SJCRH30 (cell line): Measurements from ENCODE around the gene CD4. TPM values are rescaled to one million over a fixed set of nuclear protein-coding genes. Genes with fewer than 3 reads are reported as not detected.

Experiments used
- DNase-seq, 2 experiments: peaks; one replicate each; pipeline ENCODE4 v3.0.0-alpha.2; 2015 to 2020
- H3K27ac ChIP-seq: fragments of 250-450 bp; sonication (Bioruptor Pico); 2 replicates; pipeline ENCODE4 v1.5.1; 2020; ENCODE audit warnings: mild to moderate bottlenecking, moderate library complexity
- H3K27me3 ChIP-seq: fragments of 250-450 bp; sonication (Bioruptor Pico); 2 replicates; pipeline ENCODE4 v1.5.1; 2020; ENCODE audit warnings: mild to moderate bottlenecking, moderate library complexity
- H3K36me3 ChIP-seq: fragments of 250-450 bp; sonication (Bioruptor Pico); 2 replicates; pipeline ENCODE4 v1.5.1; 2020; ENCODE audit warnings: mild to moderate bottlenecking, moderate library complexity
- H3K4me1 ChIP-seq: fragments of 250-450 bp; sonication (Bioruptor Pico); 2 replicates; pipeline ENCODE4 v1.5.1; 2020; ENCODE audit warnings: mild to moderate bottlenecking, moderate library complexity
- H3K4me3 ChIP-seq: fragments of 250-450 bp; sonication (Bioruptor Pico); 2 replicates; pipeline ENCODE4 v1.5.1; 2020; ENCODE audit warnings: mild to moderate bottlenecking, moderate library complexity
- H3K9me3 ChIP-seq: fragments of 250-450 bp; sonication (Bioruptor Pico); replicated peaks from 2 replicates; pipeline ENCODE4 v1.5.1; 2020; ENCODE audit warnings: mild to moderate bottlenecking, moderate library complexity
- total RNA-seq: library from RNA; depleted of rRNA; stranded (reverse); fragments of >200 nt; shearing (Covaris generic); gene quantifications from 2 replicates; pipeline ENCODE4 v1.2.3, GENCODE V29; 2014

The CD4 gene
- total RNA-seq, 1 experiment from 2014 or later = not detected

DNA sequence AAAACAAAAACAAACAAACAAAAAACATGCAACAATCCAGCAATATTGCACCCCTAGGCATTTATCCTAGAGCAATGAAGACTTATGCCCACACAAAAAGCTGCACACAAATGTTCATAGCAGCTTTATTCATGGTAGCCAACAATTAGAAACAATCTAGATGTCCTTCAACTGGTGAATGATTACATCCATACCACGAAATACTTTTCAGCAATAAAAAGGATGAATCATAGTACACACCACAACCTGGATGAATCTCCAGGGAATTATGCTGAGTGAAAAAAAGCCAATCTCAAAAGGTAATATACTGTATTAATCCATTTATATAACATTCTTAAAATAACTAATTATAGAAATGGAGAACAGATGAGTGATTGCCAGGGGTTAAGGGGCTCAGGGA lies 17.8 kb downstream of the CD4 start:
- DNase-seq = no peak

DNA sequence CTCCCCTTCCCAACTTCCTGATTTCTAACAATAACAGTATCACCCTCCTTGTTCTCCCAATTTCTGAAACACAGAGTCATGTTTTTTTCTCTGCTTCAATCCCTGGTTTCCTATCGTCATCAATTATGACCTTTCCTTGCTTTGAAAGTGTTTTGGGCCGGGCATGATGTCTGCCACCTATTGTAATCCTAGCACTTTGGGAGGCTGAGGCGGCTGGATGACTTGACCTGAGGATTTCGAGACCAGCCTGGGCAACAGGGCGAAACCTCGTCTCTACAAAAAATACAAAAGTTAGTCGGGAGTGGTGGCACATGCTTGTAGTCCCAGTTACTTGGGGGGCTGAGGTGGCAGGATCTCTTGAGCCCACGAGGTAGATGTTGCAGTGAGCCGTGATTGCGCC lies 19.7 kb downstream of the CD4 start:
- no peaks in the 10 kb centered on the region for H3K4me1 ChIP-seq
- no peak overlapping the region for H3K4me3 ChIP-seq

More for the DNA sequence above, 17.8 kb downstream of the CD4 start:
- Histone ChIP-seq H3K9me3 (no peaks in the 10 kb centered on the region), H3K27me3 (peaks cover 13% of the 10 kb centered on the region; the same call in 1 of the 2 replicates), H3K27ac (no peak overlapping the region), H3K36me3 (no peaks in the 10 kb centered on the region), H3K4me1 (no peaks in the 10 kb centered on the region), H3K4me3 (no peak overlapping the region)

DNA sequence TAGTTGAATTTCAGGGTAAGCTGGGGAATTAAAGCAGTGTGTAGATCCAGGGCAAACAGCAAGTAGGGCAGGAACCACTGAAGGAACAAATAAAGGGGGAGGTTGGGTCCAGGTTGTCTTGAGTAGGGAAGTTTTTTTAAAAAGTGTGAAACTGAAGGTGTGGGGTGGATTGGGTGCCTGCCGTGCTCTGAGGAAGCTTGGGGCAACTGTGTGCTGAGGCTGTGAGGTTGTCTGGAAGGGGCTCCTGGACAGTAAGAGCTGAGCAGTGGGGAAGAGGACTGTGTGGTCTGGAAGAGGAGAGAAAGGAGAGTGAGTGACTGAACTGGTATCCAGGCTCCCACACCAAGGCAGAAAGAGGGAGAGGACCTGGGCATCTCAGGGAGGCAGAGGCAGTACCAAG lies 21.4 kb downstream of the CD4 start:
- Histone ChIP-seq H3K4me1 (no peaks in the 10 kb centered on the region), H3K27me3 (peaks cover 13% of the 10 kb centered on the region; the same call in 1 of the 2 replicates), H3K9me3 (no peaks in the 10 kb centered on the region), H3K4me3 (no peak overlapping the region), H3K27ac (no peak overlapping the region), H3K36me3 (no peaks in the 10 kb centered on the region)
- DNase-seq = no peak

More for the DNA sequence above, 19.7 kb downstream of the CD4 start:
- Histone ChIP-seq H3K27me3 (peaks cover 13% of the 10 kb centered on the region; the same call in 1 of the 2 replicates), H3K27ac (no peak overlapping the region), H3K9me3 (no peaks in the 10 kb centered on the region), H3K36me3 (no peaks in the 10 kb centered on the region)
- no peak for DNase-seq

DNA sequence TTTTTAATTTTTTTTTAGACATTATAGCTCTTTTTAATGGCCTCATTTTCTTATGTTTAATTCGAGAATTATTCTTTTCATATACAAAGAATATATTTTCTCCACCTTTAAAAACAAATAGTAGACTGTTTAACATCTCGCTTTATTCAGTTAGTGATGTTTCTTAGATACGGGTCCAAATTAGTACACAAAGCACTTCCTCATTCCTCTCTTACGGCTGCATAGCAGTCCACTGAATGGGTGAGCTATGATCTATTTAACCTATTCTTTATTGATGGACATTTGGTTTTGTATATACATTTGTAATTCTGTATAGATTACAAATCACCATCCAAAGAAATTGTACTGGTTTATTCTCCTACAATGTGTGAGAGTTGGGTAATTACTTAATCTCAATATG lies 24.0 kb downstream of the CD4 start:
- H3K9me3 ChIP-seq = no peaks in the 10 kb centered on the region
- H3K27ac ChIP-seq = no peak overlapping the region
- H3K4me3 ChIP-seq = no peak overlapping the region
- H3K36me3 ChIP-seq = no peaks in the 10 kb centered on the region
- H3K4me1 ChIP-seq = no peaks in the 10 kb centered on the region
- peaks cover 13% of the 10 kb centered on the region; the same call in 1 of the 2 replicates for H3K27me3 ChIP-seq
- no peak for DNase-seq

DNA sequence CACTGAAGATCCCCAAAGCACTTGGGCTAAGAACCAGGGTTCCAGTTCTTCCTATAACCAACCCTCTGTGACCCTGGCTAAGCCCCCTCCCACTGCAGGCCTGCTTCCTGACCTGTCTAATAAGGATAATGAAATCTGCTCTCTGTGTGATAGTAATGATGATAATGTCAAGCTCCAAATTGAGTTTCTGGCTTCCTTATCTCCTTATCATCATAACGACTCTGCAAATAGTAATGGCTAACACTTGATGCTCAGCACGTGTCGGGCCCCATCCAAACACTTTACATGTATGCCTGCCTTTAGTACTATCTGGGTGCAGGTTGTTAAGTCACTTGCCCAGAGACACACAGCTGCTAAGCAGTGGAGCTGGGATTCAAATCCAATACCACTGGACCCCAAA lies 27.3 kb downstream of the CD4 start:
- Histone ChIP-seq H3K36me3 (no peaks in the 10 kb centered on the region), H3K9me3 (no peaks in the 10 kb centered on the region), H3K27ac (no peak overlapping the region), H3K27me3 (peaks cover 18% of the 10 kb centered on the region), H3K4me1 (peaks cover 7% of the 10 kb centered on the region; the same call in 1 of the 2 replicates), H3K4me3 (no peak overlapping the region)
- peak in 1 of 2 experiments; percentile 0 for DNase-seq

DNA sequence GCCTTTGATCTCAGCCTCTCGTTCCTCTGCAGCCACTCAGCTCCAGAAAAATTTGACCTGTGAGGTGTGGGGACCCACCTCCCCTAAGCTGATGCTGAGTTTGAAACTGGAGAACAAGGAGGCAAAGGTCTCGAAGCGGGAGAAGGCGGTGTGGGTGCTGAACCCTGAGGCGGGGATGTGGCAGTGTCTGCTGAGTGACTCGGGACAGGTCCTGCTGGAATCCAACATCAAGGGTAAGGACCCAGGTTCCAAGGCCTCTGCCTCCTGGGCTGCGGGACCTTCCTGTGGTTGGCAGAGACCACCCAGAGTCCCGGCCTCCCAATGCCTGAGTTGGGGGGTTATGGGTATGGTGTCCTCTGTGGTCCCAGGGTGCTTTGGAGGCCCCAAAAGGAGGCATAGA lies 27.8 kb downstream of the CD4 start:
- H3K27me3 ChIP-seq = peaks cover 15% of the 10 kb centered on the region
- H3K9me3 ChIP-seq = no peaks in the 10 kb centered on the region
- no peak for DNase-seq
- no peaks in the 10 kb centered on the region for H3K36me3 ChIP-seq
- H3K27ac ChIP-seq = no peak overlapping the region
- peaks cover 10% of the 10 kb centered on the region; the same call in 1 of the 2 replicates for H3K4me1 ChIP-seq
- no peak overlapping the region for H3K4me3 ChIP-seq

DNA sequence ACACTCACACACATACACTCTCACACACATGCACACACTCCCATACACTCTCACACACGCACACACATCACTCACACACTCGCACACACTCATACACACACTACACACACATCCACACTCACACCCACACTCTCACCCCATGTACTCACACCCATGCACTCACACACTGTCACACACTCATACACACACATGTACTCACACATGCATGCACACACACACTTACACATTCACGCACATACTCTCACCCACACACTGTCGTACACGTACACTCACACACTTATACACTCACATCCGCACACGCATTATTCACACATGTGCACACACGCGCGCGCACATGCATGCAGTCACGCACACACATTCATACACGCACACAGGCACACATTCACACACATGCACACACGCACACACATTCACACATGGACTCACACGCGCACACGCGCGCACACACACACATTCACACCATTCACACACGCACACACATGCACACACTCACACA lies 28.4 kb downstream of the CD4 start:
- no peaks in the 10 kb centered on the region for H3K36me3 ChIP-seq
- peaks cover 10% of the 10 kb centered on the region; the same call in 1 of the 2 replicates for H3K4me1 ChIP-seq
- no peak overlapping the region for H3K4me3 ChIP-seq
- peaks cover 14% of the 10 kb centered on the region for H3K27me3 ChIP-seq
- H3K27ac ChIP-seq = no peak overlapping the region
- no peak for DNase-seq
- no peaks in the 10 kb centered on the region for H3K9me3 ChIP-seq

DNA sequence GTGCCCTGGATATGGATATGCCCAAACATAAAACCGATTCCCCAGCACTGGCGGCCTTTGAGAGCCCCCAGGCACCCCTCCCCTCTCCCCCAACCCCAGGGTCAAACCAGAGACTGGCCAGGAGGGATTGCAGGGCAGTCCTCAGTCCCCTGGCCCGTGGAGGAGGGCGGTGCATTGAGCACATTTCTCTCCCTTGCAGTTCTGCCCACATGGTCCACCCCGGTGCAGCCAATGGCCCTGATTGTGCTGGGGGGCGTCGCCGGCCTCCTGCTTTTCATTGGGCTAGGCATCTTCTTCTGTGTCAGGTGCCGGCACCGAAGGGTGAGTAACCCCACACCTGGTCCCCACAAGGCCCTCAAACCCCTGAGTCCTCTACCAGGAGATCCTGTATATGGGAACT lies 28.9 kb downstream of the CD4 start:
- no peak for DNase-seq
- Histone ChIP-seq H3K9me3 (no peaks in the 10 kb centered on the region), H3K27ac (no peak overlapping the region), H3K4me3 (no peak overlapping the region), H3K4me1 (peaks cover 10% of the 10 kb centered on the region; the same call in 1 of the 2 replicates), H3K36me3 (no peaks in the 10 kb centered on the region), H3K27me3 (peaks cover 14% of the 10 kb centered on the region)

DNA sequence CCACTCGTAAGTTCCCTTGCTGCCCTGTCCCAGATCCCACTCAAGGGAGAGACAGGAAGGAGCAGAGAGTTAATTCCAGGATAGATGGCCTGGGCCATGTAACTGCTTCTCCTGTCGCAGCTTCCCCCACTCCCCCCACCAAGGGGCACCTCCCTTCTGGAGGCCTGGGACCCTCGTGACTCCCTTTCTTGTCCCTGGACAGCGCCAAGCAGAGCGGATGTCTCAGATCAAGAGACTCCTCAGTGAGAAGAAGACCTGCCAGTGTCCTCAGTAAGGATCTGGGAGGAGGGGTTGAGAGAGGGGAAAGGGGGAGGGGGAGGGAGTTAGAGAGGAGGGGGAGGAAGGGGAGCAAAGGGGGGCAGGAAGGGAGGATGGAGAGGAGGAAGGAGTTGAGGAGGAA lies 29.3 kb downstream of the CD4 start:
- H3K27ac ChIP-seq = no peak overlapping the region
- H3K27me3 ChIP-seq = peaks cover 14% of the 10 kb centered on the region
- H3K4me3 ChIP-seq = no peak overlapping the region
- H3K9me3 ChIP-seq = no peaks in the 10 kb centered on the region
- H3K36me3 ChIP-seq = no peaks in the 10 kb centered on the region
- peaks cover 10% of the 10 kb centered on the region; the same call in 1 of the 2 replicates for H3K4me1 ChIP-seq
- DNase-seq = no peak

DNA sequence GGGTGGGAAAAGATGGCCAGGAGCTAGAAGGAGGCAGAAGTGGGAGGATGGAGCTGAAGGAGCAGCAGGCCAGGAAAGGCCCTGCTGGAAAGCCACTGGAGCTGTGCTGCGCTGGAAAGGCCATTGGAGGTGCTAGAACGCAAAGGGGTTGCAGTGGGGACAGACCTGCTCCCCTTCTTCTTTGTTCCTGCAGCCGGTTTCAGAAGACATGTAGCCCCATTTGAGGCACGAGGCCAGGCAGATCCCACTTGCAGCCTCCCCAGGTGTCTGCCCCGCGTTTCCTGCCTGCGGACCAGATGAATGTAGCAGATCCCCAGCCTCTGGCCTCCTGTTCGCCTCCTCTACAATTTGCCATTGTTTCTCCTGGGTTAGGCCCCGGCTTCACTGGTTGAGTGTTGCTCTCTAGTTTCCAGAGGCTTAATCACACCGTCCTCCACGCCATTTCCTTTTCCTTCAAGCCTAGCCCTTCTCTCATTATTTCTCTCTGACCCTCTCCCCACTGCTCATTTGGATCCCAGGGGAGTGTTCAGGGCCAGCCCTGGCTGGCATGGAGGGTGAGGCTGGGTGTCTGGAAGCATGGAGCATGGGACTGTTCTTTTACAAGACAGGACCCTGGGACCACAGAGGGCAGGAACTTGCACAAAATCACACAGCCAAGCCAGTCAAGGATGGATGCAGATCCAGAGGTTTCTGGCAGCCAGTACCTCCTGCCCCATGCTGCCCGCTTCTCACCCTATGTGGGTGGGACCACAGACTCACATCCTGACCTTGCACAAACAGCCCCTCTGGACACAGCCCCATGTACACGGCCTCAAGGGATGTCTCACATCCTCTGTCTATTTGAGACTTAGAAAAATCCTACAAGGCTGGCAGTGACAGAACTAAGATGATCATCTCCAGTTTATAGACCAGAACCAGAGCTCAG lies 30.0 kb downstream of the CD4 start:
- DNase-seq = no peak
- Histone ChIP-seq H3K4me3 (no peak overlapping the region), H3K27me3 (peaks cover 14% of the 10 kb centered on the region), H3K27ac (no peak overlapping the region), H3K4me1 (peaks cover 10% of the 10 kb centered on the region; the same call in 1 of the 2 replicates), H3K36me3 (no peaks in the 10 kb centered on the region), H3K9me3 (no peaks in the 10 kb centered on the region)

DNA sequence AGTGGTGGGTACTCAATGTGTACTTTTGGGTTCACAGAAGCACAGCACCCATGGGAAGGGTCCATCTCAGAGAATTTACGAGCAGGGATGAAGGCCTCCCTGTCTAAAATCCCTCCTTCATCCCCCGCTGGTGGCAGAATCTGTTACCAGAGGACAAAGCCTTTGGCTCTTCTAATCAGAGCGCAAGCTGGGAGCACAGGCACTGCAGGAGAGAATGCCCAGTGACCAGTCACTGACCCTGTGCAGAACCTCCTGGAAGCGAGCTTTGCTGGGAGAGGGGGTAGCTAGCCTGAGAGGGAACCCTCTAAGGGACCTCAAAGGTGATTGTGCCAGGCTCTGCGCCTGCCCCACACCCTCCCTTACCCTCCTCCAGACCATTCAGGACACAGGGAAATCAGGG lies 30.8 kb downstream of the CD4 start:
- H3K4me1 ChIP-seq = peaks cover 10% of the 10 kb centered on the region
- no peaks in the 10 kb centered on the region for H3K36me3 ChIP-seq
- no peak overlapping the region for H3K27ac ChIP-seq
- H3K9me3 ChIP-seq = no peaks in the 10 kb centered on the region
- DNase-seq = no peak
- H3K27me3 ChIP-seq = peaks cover 14% of the 10 kb centered on the region
- H3K4me3 ChIP-seq = no peak overlapping the region

DNA sequence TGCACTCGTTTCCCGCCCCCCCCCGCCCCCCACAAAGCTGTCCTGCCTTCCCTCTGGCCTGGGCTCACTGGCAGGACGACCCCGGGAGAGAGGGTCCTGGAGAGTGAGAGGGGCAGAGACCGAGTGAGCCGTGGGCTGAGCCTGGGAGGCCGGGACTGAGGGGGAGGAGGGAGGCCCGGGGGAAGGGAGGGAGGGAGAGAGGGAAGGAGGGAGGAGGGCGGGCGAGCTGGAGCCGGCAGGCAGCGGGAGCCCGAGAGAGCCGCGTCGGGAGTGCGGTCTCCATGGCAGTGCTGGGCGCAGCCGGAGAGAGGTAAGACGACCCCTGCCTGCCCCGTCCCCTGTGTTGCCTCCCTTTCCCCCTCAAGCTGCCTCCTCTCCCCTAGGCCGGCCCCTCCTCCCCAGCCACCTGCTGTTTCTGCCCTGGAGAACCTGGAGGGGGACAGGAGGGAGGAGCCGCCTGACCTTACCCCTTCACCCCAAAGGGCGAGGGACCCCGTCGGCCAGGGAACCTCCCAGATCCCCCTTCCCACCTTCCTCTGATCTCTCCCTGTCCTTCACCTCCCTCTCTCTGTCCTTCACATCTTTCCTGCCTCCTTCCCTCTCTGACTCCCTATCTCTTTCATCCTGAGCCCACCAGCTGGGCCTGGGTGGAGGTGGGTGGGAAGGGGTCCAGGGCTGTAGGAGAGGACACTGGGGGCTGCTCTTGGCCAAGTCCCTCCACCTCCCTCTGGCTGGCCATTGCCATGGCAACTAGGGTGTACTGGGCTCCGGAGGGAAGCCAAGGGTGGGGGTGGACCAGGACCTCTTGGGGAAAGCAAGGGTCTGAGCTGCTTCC lies 32.5 kb downstream of the CD4 start, which contains the start of gene GPR162:
Gene GPR162, plus strand, starts transcription at position 231 of the 835 bp plus-strand sequence. CDS start 2,078 bp downstream, outside the sequence.
- Histone ChIP-seq H3K27me3 (peaks cover 14% of the 10 kb centered on the region), H3K27ac (no peak within 1 kb of the TSS)
- peak; percentile 60 to 66 for DNase-seq

DNA sequence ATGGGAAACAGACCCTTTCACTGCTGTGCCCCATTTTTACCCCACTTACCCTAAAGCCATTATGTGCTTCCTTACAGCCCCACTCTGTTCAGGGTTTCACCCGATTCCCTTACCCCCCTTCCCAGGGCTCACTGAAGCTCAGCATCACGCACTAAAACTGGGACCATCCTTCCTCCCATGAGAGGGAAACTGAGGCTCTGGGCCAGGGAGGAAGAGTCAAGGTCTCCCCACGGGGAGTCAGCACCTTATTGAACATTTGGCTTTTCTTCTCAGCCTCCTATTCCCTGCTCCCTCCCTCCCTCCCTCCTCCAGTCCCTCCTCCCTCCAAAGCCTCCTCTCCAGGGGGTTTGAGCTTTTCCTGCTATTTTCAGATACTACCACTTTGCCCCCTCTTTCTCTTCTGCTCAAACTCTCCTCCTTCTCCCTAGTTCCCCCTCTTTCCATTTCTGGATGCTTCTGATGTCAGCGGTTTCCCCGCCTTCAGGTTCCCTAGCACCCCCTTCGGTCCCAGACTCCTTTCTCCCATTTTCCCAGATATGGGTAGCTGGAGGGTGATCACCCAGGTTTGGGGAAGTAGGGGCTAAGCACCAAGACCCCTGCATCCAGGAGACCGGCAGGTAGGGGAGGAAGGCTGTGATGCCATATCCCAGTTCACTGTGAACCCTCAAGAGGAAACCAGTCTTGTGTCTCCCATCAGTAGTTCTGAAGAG lies 33.3 kb downstream of the CD4 start:
- H3K9me3 ChIP-seq = no peaks in the 10 kb centered on the region
- H3K4me1 ChIP-seq = peaks cover 18% of the 10 kb centered on the region
- H3K27ac ChIP-seq = no peak overlapping the region
- DNase-seq = no peak
- H3K36me3 ChIP-seq = no peaks in the 10 kb centered on the region
- H3K27me3 ChIP-seq = peaks cover 14% of the 10 kb centered on the region
- no peak overlapping the region for H3K4me3 ChIP-seq

More for the DNA sequence above, 32.5 kb downstream of the CD4 start, which contains the start of gene GPR162:
- Histone ChIP-seq H3K4me3 (peak within 1 kb of the TSS; percentile 44), H3K9me3 (no peaks in the 10 kb centered on the region), H3K4me1 (peaks cover 13% of the 10 kb centered on the region), H3K36me3 (no peaks in the 10 kb centered on the region)
